ENCODE measurements around the gene SEC24D. TPM values are rescaled to one million over a fixed set of nuclear protein-coding genes. Genes with fewer than 3 reads are reported as not detected.
"Not testable (repeated sequence)": the region's sequence is repeated elsewhere in the genome, so short reads cannot be mapped to it uniquely, and the experiment has no call there.

SEC24D gene
- total RNA-seq, 2 experiments from 2014 or later, result 25.2 to 26.4 TPM

DNA sequence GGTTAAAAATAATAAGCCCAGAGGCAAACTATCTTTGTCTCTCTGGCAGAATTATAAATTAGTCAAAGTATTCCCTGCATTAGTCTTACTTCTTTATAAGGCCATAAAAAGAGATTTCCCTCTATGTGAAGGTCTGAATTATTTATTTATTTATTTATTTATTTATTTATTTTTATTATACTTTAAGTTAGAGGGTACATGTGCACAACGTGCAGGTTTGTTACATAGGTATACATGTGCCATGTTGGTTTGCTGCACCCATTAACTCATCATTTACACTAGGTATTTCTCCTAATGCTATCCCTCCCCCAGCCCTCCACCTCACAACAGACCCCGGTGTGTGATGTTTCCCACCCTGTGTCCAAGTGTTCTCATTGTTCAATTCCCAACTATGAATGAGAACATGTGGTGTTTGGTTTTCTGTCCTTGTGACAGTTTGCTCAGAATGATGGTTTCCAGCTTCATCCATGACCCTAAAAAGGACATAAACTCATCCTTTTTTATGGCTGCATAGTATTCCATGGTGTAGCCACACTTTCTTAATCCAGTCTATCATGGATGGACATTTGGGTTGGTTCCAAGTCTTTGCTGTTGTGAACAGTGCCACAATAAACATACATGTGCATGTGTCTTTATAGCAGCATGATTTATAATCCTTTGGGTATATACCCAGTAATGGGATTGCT is 58.8 kb downstream of the SEC24D start:
- POLR2A ChIA-PET; DNase-seq; H3K27me3 Mint-ChIP-seq; H3K36me3 Mint-ChIP-seq (ENCODE audit: low read depth); H3K9me3 Mint-ChIP-seq; H3K27ac Mint-ChIP-seq; ATAC-seq; H3K4me1 Mint-ChIP-seq (ENCODE audit: low read depth); H3K4me3 Mint-ChIP-seq; CTCF ChIA-PET: not testable (repeated sequence)
- intact Hi-C loops (cut with micrococcal nuclease), result loop anchor here (10.0 kb wide), 1 partner anchor 188 kb away; no protein-coding TSS in a partner anchor

DNA sequence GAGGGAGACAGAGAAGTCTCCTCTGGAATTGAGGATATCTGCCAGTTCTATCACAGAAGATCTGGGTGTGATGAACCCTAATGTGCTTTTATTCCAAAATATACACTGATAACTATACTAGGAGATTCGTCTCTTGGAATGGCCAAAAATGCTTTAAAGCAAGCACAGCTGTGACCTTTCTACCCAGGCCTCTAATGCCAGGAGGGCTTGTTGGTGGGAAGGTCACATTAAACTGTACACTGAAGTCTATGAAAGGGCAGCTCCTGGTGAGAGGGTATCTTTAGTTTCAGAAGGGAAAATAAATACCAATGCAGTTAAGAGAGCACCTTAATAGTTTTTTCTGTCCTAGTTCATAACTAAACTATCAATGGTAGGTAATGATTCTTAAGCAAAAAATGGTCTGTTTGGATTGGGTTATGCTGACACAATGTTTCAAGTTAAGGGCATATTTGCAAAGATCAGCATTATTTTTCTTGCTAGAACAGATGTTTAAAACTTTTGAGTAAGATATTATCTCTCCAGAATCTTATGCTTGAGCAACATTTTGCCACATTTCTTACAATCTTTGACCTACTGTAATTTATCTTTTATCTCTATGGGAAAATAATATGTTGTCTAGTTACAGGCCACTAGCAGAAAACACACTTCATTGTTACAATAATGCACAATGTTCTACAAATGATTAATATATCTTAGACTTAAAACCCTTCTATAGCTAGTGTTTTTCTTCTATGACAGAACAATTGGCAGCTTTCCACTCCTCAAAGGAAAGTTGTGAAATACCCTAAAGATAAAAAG is 59.6 kb downstream of the SEC24D start:
- intact Hi-C loops (cut with micrococcal nuclease), result loop anchor here (10.0 kb wide), 1 partner anchor 188 kb away; no protein-coding TSS in a partner anchor
- no peak overlapping the region for H3K27ac Mint-ChIP-seq
- no peak for DNase-seq
- TF ChIP-seq, protein P1, sequence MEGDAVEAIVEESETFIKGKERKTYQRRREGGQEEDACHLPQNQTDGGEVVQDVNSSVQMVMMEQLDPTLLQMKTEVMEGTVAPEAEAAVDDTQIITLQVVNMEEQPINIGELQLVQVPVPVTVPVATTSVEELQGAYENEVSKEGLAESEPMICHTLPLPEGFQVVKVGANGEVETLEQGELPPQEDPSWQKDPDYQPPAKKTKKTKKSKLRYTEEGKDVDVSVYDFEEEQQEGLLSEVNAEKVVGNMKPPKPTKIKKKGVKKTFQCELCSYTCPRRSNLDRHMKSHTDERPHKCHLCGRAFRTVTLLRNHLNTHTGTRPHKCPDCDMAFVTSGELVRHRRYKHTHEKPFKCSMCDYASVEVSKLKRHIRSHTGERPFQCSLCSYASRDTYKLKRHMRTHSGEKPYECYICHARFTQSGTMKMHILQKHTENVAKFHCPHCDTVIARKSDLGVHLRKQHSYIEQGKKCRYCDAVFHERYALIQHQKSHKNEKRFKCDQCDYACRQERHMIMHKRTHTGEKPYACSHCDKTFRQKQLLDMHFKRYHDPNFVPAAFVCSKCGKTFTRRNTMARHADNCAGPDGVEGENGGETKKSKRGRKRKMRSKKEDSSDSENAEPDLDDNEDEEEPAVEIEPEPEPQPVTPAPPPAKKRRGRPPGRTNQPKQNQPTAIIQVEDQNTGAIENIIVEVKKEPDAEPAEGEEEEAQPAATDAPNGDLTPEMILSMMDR (IDR thresholded peaks at IDR 0.05), result no peak
- ChIA-PET POLR2A (no interaction called here), CTCF (interaction anchor here (3.6 kb wide), 1 partner anchor 88 kb away, joined by 10 read pairs; no protein-coding TSS in a partner anchor)
- ATAC-seq, result no peak
- H3K4me3 Mint-ChIP-seq, result no peak overlapping the region
- no peaks in the 10 kb centered on the region for H3K27me3 Mint-ChIP-seq
- no peaks in the 10 kb centered on the region for H3K36me3 Mint-ChIP-seq (ENCODE audit: low read depth)
- H3K4me1 Mint-ChIP-seq (ENCODE audit: low read depth), result no peaks in the 10 kb centered on the region
- H3K9me3 Mint-ChIP-seq, result peaks cover 2% of the 10 kb centered on the region

DNA sequence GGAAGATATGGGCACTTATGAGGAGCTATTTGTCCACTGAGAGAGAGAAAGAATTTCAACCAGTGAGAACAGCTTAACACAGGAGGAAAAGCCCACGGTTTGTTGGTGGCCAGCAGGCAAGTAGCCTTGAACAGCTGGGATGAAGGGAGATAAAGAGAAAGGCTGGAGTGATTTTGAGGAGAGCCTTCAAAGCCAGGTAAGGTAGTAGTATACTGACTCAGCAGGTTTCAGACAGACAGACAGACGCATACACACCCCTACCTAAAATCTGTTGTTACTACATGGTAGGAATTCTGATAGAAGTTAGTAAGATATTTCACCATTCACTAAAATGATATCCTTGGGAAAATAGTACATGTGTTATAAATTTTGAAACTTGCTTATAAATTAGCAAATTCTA is 60.5 kb downstream of the SEC24D start:
- no peaks in the 10 kb centered on the region for H3K27me3 Mint-ChIP-seq
- intact Hi-C loops (cut with micrococcal nuclease), result loop anchor here (10.0 kb wide), 1 partner anchor 189 kb away; no protein-coding TSS in a partner anchor
- H3K4me1 Mint-ChIP-seq (ENCODE audit: low read depth), result no peaks in the 10 kb centered on the region
- no peak overlapping the region for H3K4me3 Mint-ChIP-seq
- TF ChIP-seq, protein P1 (IDR thresholded peaks at IDR 0.05), result no peak
- no peaks in the 10 kb centered on the region for H3K36me3 Mint-ChIP-seq (ENCODE audit: low read depth)
- no peak for DNase-seq
- no peak for ATAC-seq
- H3K9me3 Mint-ChIP-seq, result peaks cover 2% of the 10 kb centered on the region
- ChIA-PET POLR2A (no interaction called here), CTCF (interaction anchor here (2.1 to 3.6 kb wide), 2 partner anchors 89 to 114 kb away, joined by 8 to 10 read pairs; partner anchors contain the start of gene SYNPO2)
- no peak overlapping the region for H3K27ac Mint-ChIP-seq

DNA sequence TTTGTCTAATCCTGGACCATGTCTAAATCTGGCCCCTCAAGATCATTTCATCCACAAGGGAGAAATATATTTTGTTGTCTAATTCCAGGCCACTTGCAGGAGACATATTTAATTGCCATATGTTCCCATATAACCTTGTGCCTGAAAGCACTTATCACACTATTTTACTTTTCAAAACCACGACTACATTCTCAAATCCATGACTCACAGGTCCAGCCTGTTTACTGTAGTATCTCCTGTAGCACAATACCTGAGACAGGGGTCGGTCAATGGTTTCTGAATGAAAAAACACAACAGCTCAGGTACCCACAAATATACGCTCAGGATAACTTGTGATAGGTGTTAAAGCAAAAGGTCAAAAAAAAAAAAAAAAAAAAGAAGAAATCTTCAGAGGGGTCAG is 60.9 kb downstream of the SEC24D start:
- Mint-ChIP-seq H3K9me3 (peaks cover 2% of the 10 kb centered on the region), H3K36me3 (ENCODE audit: low read depth) (peaks cover 2% of the 10 kb centered on the region), H3K4me1 (ENCODE audit: low read depth) (no peaks in the 10 kb centered on the region), H3K27ac (no peak overlapping the region), H3K4me3 (no peak overlapping the region), H3K27me3 (no peaks in the 10 kb centered on the region)
- DNase-seq, result no peak
- no peak for ATAC-seq
- ChIA-PET POLR2A (no interaction called here), CTCF (interaction anchor here (1.6 to 3.6 kb wide), 4 partner anchors 66 to 114 kb away, joined by 3 to 10 read pairs (median 7); partner anchors contain the start of gene SYNPO2)
- TF ChIP-seq, protein P1 (IDR thresholded peaks at IDR 0.05), result no peak
- intact Hi-C loops (cut with micrococcal nuclease), result loop anchor here (10.0 kb wide), 1 partner anchor 190 kb away; no protein-coding TSS in a partner anchor

DNA sequence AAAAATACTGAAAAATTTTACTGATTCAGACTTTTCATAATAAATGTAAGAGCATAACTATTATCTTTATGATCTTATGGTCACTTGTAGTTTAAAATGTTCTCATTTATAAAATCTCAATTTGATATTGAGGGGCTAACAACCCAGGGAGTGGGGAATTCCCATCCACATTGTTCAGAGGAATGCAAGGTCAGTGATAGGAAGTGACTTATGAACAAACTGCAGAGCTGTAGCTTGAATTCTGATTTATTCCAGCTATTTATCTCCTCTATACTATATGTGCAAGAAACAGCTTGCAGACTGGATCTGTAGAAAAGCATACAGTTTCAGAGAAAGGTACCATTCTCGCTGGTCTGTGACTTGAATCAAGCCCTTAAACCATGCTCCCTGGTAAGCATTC is 61.6 kb downstream of the SEC24D start:
- Mint-ChIP-seq H3K9me3 (peaks cover 2% of the 10 kb centered on the region), H3K36me3 (ENCODE audit: low read depth) (peaks cover 3% of the 10 kb centered on the region), H3K27ac (no peak overlapping the region), H3K4me3 (no peak overlapping the region), H3K27me3 (no peaks in the 10 kb centered on the region), H3K4me1 (ENCODE audit: low read depth) (no peaks in the 10 kb centered on the region)
- intact Hi-C loops (cut with micrococcal nuclease), result loop anchor here (10.0 kb wide), 1 partner anchor 190 kb away; no protein-coding TSS in a partner anchor
- ChIA-PET POLR2A (no interaction called here), CTCF (interaction anchor here (1.6 to 3.6 kb wide), 4 partner anchors 66 to 115 kb away, joined by 3 to 10 read pairs (median 7); partner anchors contain the start of gene SYNPO2)
- DNase-seq (no peak), ATAC-seq (no peak)
- TF ChIP-seq, protein P1 (IDR thresholded peaks at IDR 0.05), result no peak
